GM19452 (cell line): ENCODE data around the gene C5orf47.

ENCODE experiments used
- ATAC-seq: cut with Tn5 transposase; IDR thresholded peaks from one replicate; pipeline ENCODE4 v1.9.1; 2021; ENCODE audit not compliant: unreplicated experiment

C5orf47 gene, protein sequence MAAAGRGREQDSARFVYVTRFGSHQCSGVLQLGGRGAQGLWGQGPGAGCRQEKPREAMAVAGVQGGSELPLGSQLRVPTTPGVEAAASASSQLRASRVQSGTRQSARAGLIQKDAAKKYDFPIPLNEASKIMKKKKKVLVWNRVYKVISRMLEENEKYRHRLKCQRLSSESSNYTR

DNA sequence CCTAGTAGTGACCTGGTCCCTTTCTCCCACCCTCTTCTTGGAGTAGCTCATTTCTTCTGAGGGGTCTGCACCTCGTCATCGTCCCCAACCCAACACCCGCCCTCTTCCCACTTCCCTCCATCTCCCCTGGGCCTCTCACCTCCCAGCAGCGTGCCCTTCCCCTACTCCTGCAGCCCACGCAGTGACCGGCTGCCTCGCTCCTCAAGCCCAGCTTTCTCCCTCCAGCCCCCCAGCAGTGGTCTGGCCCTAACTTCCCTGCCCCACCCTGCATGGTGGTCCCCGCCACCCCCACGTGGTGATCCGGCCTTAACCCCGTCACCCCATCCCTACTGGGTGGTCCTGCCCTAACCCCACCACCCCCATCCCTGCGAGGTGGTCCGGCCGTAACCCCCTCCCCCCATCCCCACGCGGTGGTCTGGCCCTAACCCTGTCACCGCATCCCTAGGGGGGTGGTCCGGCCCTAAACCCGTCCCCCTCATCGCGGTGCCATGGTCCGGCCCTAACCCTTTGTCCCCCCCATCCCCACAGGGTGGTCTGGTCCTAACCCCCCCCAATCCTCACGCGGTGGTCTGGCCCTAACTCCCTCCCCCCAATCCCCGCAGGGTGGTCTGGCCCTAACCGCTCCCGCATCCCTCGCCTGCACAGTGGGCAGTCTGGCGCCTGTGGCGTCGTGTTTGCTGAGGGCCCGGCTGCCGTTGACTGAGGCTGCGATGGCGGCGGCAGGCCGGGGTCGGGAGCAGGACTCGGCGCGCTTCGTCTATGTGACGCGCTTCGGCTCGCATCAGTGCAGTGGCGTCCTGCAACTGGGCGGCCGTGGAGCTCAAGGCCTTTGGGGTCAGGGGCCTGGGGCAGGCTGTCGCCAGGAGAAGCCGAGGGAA lies at the start of gene C5orf47:
Gene C5orf47, plus strand, starts transcription at position 617 of the 878 bp plus-strand sequence. Its CDS starts 94 bp downstream, at position 711.
- no peak for ATAC-seq

DNA sequence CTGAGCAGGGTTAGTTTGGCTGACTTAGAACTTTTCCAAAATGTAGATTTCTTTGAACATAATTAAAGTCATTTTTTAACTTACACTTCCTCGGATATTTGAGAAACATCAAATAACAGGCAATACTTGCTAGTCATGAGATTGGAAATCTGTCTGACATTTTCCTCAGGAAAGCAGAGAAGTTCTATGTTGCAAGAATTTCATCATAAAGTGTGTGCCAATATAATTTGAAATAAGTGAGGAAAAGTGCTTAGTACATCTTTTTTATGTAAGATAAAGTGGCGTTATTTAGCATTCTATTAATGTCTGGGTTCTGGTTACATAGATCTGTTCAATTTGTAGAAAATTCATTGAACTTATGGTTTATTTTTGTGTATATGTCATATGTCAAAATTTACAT lies 48.7 kb upstream of the C5orf47 start:
- no peak for ATAC-seq

DNA sequence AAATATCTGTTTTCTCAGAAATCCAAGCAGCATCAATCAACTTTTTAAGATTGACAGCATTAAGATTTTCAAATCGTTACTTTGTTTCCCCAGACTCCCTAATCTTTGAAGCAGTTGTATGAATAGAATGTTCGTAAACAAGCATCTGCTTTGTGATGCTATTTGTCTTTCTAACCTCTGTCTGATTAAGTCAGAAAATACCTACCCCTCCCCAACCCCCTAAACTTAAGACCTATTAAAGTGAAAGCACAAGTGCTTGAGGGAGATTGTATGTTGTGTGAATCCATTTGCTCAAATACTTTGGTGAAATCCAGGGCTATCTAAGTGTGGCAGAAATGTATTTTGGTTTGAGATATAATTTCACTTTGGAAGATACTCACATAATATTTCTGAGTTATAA lies 47.9 kb upstream of the C5orf47 start:
- ATAC-seq, result no peak

DNA sequence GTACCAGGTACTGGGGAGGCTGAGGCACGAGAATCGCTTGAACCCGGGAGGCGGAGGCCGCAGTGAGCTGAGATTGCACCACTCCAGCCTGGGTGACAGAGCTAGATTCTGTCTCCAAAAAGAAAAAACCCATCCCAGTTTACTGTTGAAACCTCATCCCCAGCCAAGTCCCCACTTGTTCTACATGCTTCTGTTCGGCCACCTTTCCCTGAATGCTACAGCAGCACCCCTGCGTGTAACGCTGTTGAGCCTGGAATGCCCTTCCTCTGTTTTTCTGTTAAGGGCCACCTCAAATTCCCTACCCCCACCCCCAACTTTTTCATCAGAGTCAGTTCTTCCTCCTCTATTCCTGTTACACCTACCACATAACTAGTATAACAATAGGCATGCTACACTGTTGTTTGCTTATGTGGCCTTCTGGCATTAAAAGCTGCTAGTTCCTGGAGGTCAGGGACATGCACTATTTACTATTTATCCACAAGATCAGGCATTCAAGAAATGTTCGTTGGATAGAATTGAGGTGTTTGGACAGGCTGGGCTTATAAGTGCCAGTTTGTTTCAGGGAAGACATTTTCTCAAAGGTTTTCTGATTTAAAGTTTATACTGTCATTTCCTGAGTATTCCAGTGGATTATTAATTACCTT lies 47.1 kb upstream of the C5orf47 start:
- ATAC-seq, result no peak

DNA sequence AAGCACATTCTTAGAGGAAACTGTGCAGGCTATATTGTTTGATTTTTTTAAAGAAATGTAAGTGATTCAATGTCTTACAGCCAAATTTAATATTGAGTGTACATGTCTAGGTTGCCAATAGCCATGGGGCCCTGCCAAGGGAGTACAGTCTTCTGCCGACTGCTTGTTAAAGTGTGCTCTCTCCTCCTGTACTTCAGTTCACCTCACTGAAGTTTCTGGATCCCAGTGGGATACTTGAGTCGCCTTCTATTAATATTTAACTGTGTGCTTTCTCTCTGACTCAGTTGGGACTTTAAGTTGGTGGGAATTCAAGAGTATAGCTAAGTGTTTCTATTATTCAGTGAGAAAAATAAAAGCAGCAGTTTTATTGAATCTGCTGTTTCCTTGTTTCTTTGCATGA lies 44.5 kb upstream of the C5orf47 start:
- no peak for ATAC-seq

DNA sequence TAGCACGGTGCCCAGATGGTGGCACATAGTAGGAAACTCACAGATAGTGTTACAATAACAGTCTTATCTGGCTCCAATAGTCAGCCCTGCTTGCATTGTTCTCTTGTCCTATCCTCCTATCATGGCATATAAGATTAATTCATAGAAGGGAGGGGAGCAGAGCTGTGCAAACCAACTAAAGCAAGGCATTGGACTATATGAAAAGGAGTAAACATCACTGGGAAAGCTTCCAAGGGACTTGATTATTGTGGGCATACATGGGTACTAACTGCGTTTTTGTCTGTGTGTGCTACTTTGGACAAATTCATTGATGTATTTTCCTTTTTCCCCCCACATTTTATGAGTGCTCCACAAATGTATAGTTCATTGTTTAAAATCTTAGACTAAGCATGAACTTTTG lies 43.8 kb upstream of the C5orf47 start:
- no peak for ATAC-seq

DNA sequence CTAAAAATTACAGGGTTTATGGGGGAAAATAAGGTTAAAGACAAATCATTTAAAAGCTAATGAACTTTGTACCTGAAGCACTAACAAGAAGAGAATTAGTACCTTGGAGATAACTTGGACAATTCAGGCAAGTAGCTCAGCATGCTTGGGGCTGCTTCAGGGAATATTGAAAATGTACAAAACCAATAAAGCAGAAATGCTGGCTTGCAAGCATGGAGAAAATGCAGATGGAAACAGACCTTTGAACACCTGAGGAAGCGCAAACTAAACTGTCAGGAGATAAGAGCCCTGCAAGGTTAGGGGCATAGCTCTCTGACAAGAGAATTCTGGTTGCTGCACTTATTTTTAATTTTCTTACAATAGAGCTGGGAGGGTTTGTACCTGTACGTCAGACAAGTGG lies 42.6 kb upstream of the C5orf47 start:
- no peak for ATAC-seq

DNA sequence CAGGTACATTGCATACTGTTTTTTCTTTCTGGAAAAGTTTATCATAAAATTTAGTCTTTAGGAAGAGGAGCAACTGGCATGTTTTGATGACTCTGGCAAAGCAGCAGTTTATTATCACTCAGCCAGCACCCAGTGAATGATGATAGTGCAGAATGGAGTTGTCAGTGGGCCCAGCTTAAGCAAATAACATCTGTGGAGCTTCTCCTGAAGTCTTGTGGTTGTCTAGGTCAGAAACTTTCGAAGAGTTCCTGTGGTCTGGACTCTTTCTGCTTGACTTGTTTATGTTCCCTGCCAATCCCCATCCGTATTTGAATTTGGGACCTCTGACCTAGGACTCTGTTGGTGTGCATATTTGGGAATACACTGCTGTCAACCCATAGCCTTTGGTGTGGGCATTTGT lies 38.1 kb upstream of the C5orf47 start:
- ATAC-seq, result no peak

DNA sequence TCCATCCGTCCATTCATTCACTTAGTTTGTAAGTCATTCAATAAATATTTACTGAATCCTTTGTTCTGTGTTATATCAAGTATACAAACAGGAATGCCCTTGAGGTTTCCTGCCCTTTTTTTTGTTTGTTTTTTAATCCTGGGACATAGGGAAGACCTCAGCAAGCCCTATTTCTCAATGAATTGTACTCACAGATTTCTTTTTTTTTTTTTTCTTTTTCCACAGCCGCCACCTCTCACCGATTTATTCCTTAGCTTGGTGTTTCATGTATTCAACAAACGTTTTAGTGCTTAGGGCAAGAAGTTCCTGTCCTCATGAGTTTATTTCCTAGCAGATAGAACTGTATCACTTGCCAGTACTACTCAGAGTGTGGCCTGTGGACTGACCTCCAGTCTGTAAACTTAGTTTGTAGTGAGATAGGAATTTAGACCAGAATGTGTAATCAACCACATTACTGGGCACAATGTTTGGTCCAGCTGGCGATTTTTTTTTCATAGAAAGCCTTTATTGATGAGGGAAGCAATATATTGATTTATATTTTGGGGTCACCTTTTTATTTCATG lies 35.4 kb upstream of the C5orf47 start:
- ATAC-seq, result no peak

DNA sequence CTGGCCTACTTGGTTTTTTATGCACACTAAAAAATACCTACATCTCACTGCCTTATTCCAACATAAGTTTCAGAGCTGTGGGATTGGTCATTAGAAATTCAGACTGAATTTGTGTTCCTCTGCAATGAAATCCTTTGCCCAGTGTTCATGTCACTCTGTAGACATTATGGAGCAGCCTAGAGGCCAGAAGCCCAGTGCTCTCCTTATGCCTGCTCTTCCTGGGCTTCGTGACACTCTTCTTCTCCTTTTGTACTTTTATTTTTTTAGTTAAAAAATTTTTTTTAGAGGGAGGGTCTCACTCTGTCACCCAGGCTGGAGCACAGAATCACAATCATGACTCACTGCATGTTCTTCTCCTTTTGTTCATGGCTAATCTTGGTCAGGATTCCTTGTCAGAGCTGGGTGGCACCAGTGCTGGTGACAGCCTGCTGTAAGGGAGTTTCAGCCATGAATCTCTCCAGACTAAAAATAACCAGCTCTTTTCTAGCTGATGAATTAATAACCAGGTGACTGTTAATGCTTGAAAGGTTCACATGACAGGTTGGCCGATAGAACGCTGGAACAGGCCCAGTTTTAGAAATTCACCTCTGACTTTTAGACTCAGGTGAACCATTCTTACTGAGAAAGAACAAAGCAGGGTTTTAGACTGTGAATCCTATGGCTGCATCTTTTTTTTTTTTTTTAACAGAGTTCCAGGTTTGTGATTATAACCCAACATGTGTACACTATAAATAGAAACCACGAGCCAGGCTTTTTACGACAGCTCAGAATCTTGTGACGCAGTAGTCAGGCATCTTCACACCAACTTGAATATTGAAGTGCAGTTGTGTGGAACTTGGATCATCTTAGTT lies 34.1 kb upstream of the C5orf47 start:
- no peak for ATAC-seq

DNA sequence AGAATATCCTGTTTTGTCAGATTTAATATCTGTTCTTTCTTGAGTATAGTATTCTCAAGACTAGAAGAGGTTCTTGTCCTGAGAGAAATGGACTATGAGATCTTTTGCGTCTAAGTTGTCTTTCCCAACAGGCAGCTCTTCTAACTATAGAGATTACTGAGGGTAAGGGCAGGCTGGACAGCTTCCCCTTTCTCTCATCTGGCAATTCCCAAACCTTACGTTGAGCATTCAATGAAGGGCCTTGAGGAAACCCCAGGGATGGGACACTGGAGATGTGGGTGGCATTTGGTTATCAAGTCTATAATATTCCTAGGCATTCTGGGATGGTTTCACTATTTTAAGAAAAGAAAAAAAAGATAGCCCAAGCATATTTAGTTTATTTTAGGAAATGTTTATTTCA lies 28.0 kb upstream of the C5orf47 start:
- no peak for ATAC-seq

DNA sequence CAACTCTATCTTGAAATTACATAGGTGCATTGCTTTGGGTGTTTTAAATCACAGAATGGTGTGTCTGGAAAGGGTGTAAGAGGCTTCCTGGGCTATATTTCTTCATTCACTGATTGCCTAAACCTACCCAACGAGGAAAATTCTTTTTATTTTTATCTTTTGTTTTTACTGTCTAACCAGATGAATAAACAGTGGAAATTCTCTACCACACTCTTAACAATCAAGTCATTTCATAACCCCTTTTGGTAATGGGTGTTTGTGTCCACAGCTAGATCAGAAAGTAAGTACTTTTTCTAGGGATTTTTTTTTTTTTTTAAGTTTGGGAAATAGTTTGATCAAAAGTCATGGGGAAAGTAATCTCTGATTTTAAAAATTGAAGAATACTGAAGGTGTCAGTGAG lies 27.6 kb upstream of the C5orf47 start:
- no peak for ATAC-seq

DNA sequence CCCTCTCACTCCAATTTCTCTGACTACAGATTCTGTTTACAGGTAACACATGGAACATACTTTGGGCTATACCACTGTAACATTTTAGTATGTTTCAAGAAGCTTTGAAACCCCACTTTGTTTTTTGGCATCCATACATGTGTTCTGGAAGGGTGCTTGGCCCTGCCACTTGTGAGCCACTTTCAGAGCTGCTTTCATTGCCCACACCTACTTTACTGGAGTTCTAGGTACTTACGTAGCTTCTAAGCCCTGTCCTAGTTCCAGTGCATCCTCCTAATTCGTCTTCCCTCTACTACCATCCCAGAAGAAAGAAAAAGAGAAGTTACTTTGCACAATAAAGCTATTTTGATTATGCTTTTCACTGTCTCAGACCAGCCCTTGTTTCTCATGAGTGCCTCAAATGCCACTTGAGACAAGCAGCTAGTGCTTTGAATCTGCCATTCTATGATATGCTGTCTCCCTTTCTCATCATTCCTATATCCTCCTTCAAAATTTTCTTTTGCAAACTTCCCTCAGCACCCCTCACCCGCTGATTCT lies 26.5 kb upstream of the C5orf47 start:
- ATAC-seq, result no peak

DNA sequence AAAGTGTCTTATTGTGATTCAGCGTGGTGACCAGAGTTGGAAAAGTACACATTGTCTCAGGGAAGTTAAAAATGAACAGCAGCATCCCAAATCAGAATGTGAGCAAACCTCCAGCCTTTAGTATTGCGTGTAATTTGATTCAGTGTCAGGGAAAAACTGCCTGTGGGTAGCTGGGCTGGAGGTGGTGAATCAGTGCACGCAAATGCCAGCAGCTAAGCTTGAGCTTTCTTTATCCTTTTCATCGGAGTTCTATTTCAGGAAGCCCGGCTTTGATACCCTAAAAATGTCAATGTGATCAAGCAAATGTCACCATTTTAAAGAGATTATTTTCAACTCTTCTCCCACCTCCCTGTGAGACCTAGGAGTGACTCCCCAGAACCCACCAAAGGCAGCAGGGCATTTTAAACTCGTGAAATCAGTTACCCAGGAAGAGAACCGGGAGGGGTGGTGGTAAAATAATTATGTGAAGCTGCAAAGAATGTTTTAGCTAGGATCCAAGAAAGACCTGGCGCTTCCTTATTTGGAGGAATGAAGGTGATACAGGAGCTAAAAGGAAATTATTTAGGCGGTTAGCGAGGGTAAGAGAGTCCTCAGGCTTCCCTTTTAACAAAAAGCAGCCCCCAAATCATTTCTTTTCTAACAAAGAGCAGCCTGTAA lies 25.7 kb upstream of the C5orf47 start:
- ATAC-seq, result no peak

DNA sequence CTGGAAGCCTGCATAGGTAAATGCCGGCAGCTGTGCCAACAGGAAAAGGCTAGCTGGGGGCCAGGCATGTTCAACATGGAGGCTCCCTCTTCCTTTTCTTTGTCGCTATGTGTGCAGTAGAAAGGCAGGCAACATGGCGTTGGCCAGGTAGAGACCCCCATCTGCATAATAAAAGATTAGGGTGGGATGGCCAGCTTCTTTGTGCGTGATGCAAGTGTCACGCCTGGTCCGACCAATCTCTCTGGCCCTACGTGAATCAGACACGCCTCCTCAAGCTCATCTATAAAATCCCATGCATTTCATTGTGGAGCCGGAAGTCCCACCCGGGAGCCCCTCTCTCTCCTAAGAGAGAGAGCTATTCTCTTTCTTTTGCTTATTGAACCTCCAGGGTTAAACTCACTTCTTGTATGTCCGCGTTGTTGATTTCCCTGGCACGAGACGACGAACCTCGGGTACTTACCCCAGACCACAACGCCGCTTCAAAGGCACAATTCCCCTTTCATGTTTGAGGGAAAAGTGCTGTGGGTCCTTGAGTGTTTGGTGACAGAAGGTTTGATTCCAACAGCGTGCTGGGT lies 25.0 kb upstream of the C5orf47 start:
- no peak for ATAC-seq

DNA sequence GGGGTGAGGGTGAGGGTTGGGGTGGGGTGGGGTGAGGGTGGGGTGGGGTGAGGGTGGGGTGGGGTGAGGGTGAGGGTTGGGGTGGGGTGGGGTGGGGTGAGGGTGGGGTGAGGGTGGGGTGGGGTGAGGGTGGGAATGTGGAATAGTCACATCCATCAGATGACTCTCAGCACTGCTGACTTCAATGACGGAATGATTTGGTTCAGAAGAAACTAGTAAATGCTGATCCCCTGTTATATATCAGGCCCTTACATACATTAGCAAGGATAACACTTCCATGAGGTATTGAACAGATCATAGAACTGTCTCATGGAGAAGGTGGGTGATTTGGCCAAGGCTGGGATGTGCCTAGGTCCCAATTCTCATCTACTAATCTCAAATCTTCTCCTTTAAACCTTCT lies 24.5 kb upstream of the C5orf47 start:
- no peak for ATAC-seq

DNA sequence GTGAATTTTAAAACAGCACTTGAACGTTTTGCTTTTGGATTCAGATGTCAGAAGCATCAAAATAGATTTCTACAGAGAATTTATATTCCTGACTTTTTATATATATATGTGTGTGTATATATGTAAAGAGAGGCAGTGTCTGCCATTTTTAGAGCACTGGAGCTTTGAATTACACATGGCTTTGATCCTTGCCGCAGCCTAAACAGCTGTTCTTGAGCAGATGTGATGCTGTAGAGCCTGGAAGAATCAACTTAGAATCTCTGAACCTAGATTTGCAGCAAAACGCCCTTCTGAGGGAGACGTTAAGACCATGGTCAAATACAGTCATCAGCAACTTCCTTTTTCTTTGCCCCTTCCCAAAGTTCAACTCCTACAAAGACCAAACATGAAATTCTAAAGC lies 21.7 kb upstream of the C5orf47 start:
- ATAC-seq, result no peak

DNA sequence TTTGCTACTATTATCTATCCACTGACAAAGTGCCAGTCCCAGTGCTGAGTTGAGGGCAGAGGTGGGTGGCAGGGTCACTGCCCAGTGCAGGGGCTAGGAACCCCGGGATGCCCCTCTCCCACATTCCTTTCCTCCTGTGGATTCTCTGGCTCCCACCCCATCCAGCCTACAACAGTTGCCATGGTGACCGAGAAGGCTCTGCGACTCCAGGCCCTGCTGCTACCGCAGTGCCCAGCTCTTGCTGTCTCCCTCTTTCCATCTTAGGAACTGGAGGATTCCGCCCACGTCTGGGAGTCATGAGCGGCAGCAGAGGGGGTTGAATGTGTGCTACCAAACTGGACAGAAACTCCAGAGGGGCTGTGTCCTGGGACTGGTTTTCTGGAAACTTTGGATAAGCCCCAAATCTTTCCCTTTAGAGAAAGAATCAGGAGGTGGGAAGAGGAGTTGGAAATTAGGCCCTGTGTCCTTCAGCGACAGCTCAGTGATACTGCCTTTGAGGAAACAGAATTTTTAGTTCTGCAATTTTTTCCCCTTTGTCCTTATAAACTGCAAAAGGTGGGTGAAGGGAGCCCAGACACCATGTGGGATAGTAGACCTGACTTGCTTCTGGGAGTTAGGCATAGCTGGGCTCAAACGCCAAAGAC lies 20.7 kb upstream of the C5orf47 start:
- ATAC-seq, result no peak
